ENCODE results near the gene PNN.
A peak's percentile ranks its signal among the peaks of the same experiment; 100 is the strongest.
"Not testable (repeated sequence)": the region's sequence is repeated elsewhere in the genome, so short reads cannot be mapped to it uniquely, and the experiment has no call there.

PNN gene

DNA sequence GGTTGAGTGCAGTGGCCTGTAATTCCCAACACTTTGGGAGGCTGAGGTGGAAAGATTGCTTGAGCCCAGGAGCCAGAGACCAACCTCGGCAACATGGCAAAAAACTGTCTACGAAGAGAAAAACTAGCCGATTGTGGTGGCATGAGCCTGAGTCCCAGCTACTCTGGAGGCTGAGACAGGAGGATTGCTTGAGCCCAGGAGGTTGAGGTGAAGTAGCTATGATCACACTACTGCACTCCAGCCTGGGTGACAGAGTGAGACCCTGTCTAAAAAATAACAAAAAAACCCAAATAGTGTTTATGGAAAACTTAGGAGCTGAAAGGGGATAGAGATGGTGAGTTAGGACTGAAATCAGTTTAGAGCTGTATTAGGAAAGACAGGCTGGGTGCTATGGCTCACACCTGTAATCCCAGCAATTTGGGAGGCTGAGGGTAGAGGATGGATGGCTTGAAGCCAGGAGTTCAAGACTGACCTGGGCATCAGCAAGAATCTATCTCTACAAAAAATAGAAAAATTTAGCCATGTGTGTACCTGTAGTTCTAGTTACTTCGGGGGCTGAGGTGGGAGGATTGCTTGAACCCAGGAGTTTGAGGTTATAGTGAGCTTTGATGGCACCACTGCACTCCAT, 9.7 kb downstream of the PNN start:
- ChIA-PET POLR2A (interaction anchor here (1.5 kb wide), 1 partner anchor 10 kb away, joined by 6 read pairs; the partner anchor contains the start of gene PNN), CTCF (interaction anchor here (0.7 to 1.5 kb wide), 3 partner anchors 15 to 18 kb away, joined by 3 to 4 read pairs (median 3); partner anchors contain the start of gene TRAPPC6B)
- H3K27ac ChIP-seq (ENCODE audit: insufficient read depth in 1 of 2, low read depth in 1 of 2, low read length in 2 of 2, poor library complexity in 1 of 2, severe bottlenecking in 2 of 2) = no peak overlapping the region
- DNase-seq = peak in 1 of 3 donors; percentile 15
- H3K36me3 ChIP-seq (ENCODE audit: control insufficient read depth in 4 of 4, insufficient read depth in 4 of 4, low read length in 3 of 4) = peaks cover 10 to 52% (median 32%) of the 10 kb centered on the region in 4 experiments
- H3K4me1 ChIP-seq (ENCODE audit: control extremely low read depth in 1 of 4, control insufficient read depth in 4 of 4, insufficient read depth in 4 of 4, low read length in 3 of 4) = no peaks in the 10 kb centered on the region
- 98% methylated on average over 4 of the region's 4 CpGs for WGBS (ENCODE audit: insufficient coverage)
- no peak overlapping the region for H3K4me3 ChIP-seq (ENCODE audit: control insufficient read depth in 1 of 7, extremely low read depth in 1 of 7, insufficient read depth in 4 of 7, low read depth in 2 of 7, low read length in 6 of 7)
- no peaks in the 10 kb centered on the region for H3K9me3 ChIP-seq (ENCODE audit: control extremely low read depth in 1 of 5, control insufficient read depth in 4 of 5, insufficient read depth in 2 of 5, low read depth in 1 of 5, low read length in 4 of 5)
- H3K27me3 ChIP-seq (replicated peaks in 2 of 5; ENCODE audit: control insufficient read depth in 4 of 5, insufficient read depth in 5 of 5, low read length in 4 of 5) = no peaks in the 10 kb centered on the region

DNA sequence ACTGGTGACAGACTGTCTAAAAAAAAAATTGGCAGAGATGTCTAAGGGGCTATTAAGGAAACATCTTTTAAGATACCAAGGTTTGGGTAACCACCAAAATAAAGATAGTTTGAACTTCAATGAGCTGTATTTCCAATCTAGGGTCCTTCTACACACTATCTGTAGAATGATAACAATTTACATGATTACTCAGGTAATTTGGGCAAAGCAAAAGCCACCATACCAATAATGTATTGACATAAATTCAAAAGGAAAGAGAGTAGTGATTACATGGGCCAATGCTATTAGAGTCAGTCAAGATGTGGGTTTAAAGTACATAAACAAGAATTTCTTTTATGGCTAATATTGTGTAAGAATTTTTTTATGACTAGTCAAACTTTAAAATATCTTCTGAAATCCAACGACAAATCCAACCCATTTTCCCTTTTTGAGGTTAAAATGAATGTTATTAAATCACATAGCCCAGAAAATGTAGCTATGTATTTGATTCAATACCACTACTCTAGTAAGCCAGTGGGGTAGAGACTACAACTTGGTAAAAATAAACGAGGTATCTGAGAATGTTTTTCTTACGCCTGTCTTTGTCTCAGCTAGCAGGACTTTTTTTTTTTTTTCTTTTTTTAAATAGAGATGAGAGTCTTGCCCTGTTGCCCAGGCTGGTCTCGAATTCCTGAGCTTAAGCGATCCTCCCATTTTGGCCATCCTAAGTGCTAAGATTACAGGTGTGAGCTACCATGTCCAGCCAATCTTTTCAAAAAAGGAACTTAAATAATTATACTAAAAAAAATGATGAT, 10.4 kb downstream of the PNN start:
- Histone ChIP-seq H3K27ac (ENCODE audit: insufficient read depth in 1 of 2, low read depth in 1 of 2, low read length in 2 of 2, poor library complexity in 1 of 2, severe bottlenecking in 2 of 2) (no peak overlapping the region), H3K27me3 (replicated peaks in 2 of 5; ENCODE audit: control insufficient read depth in 4 of 5, insufficient read depth in 5 of 5, low read length in 4 of 5) (no peaks in the 10 kb centered on the region), H3K36me3 (ENCODE audit: control insufficient read depth in 4 of 4, insufficient read depth in 4 of 4, low read length in 3 of 4) (peaks cover 8 to 45% (median 29%) of the 10 kb centered on the region in 4 experiments), H3K4me3 (ENCODE audit: control insufficient read depth in 1 of 7, extremely low read depth in 1 of 7, insufficient read depth in 4 of 7, low read depth in 2 of 7, low read length in 6 of 7) (no peak overlapping the region), H3K9me3 (ENCODE audit: control extremely low read depth in 1 of 5, control insufficient read depth in 4 of 5, insufficient read depth in 2 of 5, low read depth in 1 of 5, low read length in 4 of 5) (no peaks in the 10 kb centered on the region), H3K4me1 (ENCODE audit: control extremely low read depth in 1 of 4, control insufficient read depth in 4 of 4, insufficient read depth in 4 of 4, low read length in 3 of 4) (no peaks in the 10 kb centered on the region)
- ChIA-PET CTCF (interaction anchor here (0.6 to 1.5 kb wide), 4 partner anchors 10 to 34 kb away, joined by 3 to 4 read pairs (median 3); partner anchors contain the start of genes PNN and TRAPPC6B), POLR2A (interaction anchor here (0.6 to 1.5 kb wide), 2 partner anchors 10 to 18 kb away, joined by 3 to 6 read pairs; partner anchors contain the start of gene PNN)
- WGBS (ENCODE audit: insufficient coverage) = no CpG with 5 or more reads among the region's 5 CpGs
- peak in 1 of 3 donors; percentile 19 for DNase-seq

DNA sequence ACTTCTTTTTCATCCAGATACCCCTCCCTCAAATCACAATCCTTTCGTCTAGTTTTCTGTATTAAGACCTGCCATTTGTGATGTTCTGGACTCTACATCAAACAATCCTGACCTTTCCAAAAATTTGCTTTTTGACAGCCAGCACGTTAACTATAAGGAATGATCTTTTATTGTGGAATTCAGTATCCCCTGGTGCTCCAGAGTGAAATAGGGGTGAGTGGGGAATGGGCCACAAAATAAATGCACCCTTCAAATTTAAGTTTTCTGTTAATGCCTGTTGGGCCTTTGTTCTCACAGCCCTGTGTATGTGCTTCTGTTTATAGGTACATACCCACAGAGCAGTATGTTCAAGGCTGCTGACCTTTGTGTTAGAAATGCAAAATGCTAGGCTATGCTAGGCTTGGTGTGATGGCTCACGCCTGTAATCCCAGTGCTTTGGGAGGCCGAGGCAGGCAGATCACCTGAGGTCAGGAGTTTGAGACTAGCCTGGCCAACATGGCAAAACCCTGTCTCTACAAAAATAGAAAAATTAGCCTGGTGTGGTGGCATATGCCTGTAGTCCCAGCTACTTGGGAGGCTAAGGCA, 12.0 kb downstream of the PNN start:
- CTCF ChIA-PET = no interaction called here
- H3K27me3 ChIP-seq (replicated peaks in 2 of 5; ENCODE audit: control insufficient read depth in 4 of 5, insufficient read depth in 5 of 5, low read length in 4 of 5) = no peaks in the 10 kb centered on the region
- no CpG with 5 or more reads among the region's 4 CpGs for WGBS (ENCODE audit: insufficient coverage)

DNA sequence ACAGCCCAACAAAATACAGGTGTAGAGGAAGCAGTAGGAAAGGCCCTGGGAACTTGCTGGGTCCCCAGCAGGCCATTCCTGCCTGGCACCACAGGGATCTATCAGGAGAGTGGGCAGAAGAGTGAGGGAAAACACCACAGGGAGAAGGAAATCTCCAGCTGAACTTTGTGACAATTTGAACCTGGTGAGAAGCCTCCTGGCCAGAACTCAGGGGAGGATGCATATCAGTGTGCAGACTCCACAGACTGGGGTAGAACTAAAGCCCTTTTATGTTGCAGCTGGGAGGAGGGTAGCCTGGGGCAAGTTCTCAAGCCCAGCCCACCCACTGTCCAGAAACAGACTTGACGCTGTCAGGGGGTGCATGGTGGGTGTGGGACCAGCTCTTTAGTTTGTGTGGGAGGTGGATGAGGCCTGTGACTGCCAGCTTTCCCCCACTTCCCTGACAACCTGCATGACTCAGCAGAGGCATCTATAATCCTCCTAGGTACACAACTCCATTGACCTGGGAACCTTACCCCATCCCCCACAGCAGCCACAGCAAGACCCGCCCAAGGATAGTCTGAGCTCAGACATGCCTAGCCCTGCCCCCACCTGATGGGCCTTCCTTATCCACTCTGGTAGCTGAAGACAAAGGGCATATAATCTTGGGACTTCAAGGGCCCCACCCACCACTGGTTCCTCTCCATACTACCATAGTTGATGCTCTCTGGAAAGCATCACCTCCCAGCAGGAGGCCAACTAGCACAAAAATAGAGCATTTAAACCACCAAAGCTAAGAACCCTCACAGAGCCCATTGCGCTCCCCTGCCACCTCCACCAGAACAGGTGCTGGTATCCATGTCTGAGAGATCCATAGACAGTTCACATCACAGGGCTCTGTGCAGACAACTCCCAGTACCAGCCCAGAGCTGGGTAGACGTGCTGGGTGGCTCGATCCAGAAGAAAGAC, 28.9 kb downstream of the PNN start:
- DNase-seq = no peak
- H3K4me3 ChIP-seq (ENCODE audit: control insufficient read depth in 1 of 7, extremely low read depth in 1 of 7, insufficient read depth in 4 of 7, low read depth in 2 of 7, low read length in 6 of 7) = no peak overlapping the region
- POLR2A ChIA-PET = interaction anchor here (0.6 kb wide), 1 partner anchor 18 kb away, joined by 3 read pairs; no protein-coding TSS in a partner anchor
- H3K4me1 ChIP-seq (ENCODE audit: control extremely low read depth in 1 of 4, control insufficient read depth in 4 of 4, insufficient read depth in 4 of 4, low read length in 3 of 4) = peaks cover 0 to 2% (median 0%) of the 10 kb centered on the region in 4 experiments
- WGBS (ENCODE audit: insufficient coverage) = 100% methylated on average over 4 of the region's 5 CpGs
- no peaks in the 10 kb centered on the region for H3K9me3 ChIP-seq (ENCODE audit: control extremely low read depth in 1 of 5, control insufficient read depth in 4 of 5, insufficient read depth in 2 of 5, low read depth in 1 of 5, low read length in 4 of 5)
- CTCF ChIA-PET = no interaction called here
- no peak overlapping the region for H3K27ac ChIP-seq (ENCODE audit: insufficient read depth in 1 of 2, low read depth in 1 of 2, low read length in 2 of 2, poor library complexity in 1 of 2, severe bottlenecking in 2 of 2)
- no peaks in the 10 kb centered on the region for H3K27me3 ChIP-seq (replicated peaks in 2 of 5; ENCODE audit: control insufficient read depth in 4 of 5, insufficient read depth in 5 of 5, low read length in 4 of 5)
- H3K36me3 ChIP-seq (ENCODE audit: control insufficient read depth in 4 of 4, insufficient read depth in 4 of 4, low read length in 3 of 4) = no peaks in the 10 kb centered on the region

More for the DNA sequence above, 12.0 kb downstream of the PNN start:
- Histone ChIP-seq H3K9me3 (ENCODE audit: control extremely low read depth in 1 of 5, control insufficient read depth in 4 of 5, insufficient read depth in 2 of 5, low read depth in 1 of 5, low read length in 4 of 5) (no peaks in the 10 kb centered on the region), H3K27ac (ENCODE audit: insufficient read depth in 1 of 2, low read depth in 1 of 2, low read length in 2 of 2, poor library complexity in 1 of 2, severe bottlenecking in 2 of 2) (no peak overlapping the region), H3K36me3 (ENCODE audit: control insufficient read depth in 4 of 4, insufficient read depth in 4 of 4, low read length in 3 of 4) (peaks cover 8 to 30% (median 18%) of the 10 kb centered on the region in 4 experiments), H3K4me3 (ENCODE audit: control insufficient read depth in 1 of 7, extremely low read depth in 1 of 7, insufficient read depth in 4 of 7, low read depth in 2 of 7, low read length in 6 of 7) (no peak overlapping the region), H3K4me1 (ENCODE audit: control extremely low read depth in 1 of 4, control insufficient read depth in 4 of 4, insufficient read depth in 4 of 4, low read length in 3 of 4) (no peaks in the 10 kb centered on the region)
- POLR2A ChIA-PET = interaction anchor here (0.6 kb wide), 1 partner anchor 26 kb away, joined by 3 read pairs; no protein-coding TSS in a partner anchor
- DNase-seq = no peak

DNA sequence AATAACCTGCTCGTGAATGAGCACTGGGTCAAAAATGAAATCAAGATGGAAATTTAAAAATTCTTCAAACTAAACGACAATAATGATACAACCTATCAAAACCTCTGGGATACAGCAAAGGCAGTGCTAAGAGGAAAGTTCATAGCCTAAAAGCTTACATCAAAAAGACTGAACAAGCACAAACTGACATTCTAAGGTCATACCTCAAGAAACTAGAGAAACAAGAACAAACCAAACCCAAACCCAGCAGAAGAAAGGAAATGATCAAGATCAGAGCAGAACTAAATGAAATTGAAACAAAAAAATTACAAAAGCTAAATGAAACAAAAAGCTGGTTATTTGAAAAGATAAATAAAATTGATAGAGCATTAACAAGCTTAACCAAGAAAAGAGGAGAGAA, 32.4 kb downstream of the PNN start:
- 100% methylated on average over 1 of the region's 2 CpGs for WGBS (ENCODE audit: insufficient coverage)
- POLR2A ChIA-PET = not testable (repeated sequence)

DNA sequence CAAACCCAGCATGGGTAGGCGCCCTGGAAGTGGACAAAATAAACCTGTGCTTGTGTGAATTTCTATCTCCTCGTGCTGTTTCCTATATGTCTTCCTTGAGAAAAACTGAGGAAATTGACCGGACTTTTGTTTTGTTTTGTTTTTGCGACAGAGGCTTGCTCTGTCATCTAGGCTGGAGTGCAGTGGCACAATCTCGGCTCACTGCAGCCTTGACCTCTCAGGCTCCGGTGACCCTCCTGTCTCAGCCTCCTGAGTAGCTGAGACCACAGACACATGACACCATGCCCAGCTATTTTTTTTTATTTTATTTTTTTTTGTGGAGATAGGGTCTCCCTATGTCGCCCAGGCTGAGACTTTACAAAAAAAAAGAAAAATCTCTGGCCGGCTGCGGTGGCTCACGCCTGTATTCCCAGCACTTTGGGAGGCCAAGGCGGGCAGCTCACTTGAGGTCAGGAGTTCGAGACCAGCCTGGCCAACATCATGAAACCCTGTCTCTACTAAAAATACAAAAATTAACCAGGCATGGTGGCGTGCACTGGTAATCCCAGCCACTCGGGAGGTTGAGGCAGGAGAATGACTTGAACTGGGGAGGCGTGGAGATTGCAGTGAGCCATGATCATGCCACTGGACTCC, 36.2 kb downstream of the PNN start:
- ChIA-PET POLR2A (no interaction called here), CTCF (no interaction called here)
- Histone ChIP-seq H3K9me3 (ENCODE audit: control extremely low read depth in 1 of 5, control insufficient read depth in 4 of 5, insufficient read depth in 2 of 5, low read depth in 1 of 5, low read length in 4 of 5) (no peaks in the 10 kb centered on the region), H3K27me3 (replicated peaks in 2 of 5; ENCODE audit: control insufficient read depth in 4 of 5, insufficient read depth in 5 of 5, low read length in 4 of 5) (no peaks in the 10 kb centered on the region), H3K36me3 (ENCODE audit: control insufficient read depth in 4 of 4, insufficient read depth in 4 of 4, low read length in 3 of 4) (no peaks in the 10 kb centered on the region), H3K4me1 (ENCODE audit: control extremely low read depth in 1 of 4, control insufficient read depth in 4 of 4, insufficient read depth in 4 of 4, low read length in 3 of 4) (no peaks in the 10 kb centered on the region), H3K4me3 (ENCODE audit: control insufficient read depth in 1 of 7, extremely low read depth in 1 of 7, insufficient read depth in 4 of 7, low read depth in 2 of 7, low read length in 6 of 7) (no peak overlapping the region), H3K27ac (ENCODE audit: insufficient read depth in 1 of 2, low read depth in 1 of 2, low read length in 2 of 2, poor library complexity in 1 of 2, severe bottlenecking in 2 of 2) (no peak overlapping the region)
- DNase-seq = no peak
- 98% methylated on average over 8 of the region's 15 CpGs for WGBS (ENCODE audit: insufficient coverage)

More for the DNA sequence above, 32.4 kb downstream of the PNN start:
- H3K27ac ChIP-seq (ENCODE audit: insufficient read depth in 1 of 2, low read depth in 1 of 2, low read length in 2 of 2, poor library complexity in 1 of 2, severe bottlenecking in 2 of 2); DNase-seq; H3K9me3 ChIP-seq (ENCODE audit: control extremely low read depth in 1 of 5, control insufficient read depth in 4 of 5, insufficient read depth in 2 of 5, low read depth in 1 of 5, low read length in 4 of 5); H3K4me3 ChIP-seq (ENCODE audit: control insufficient read depth in 1 of 7, extremely low read depth in 1 of 7, insufficient read depth in 4 of 7, low read depth in 2 of 7, low read length in 6 of 7); H3K4me1 ChIP-seq (ENCODE audit: control extremely low read depth in 1 of 4, control insufficient read depth in 4 of 4, insufficient read depth in 4 of 4, low read length in 3 of 4); H3K27me3 ChIP-seq (replicated peaks in 2 of 5; ENCODE audit: control insufficient read depth in 4 of 5, insufficient read depth in 5 of 5, low read length in 4 of 5); CTCF ChIA-PET; H3K36me3 ChIP-seq (ENCODE audit: control insufficient read depth in 4 of 4, insufficient read depth in 4 of 4, low read length in 3 of 4): not testable (repeated sequence)

Measured in common myeloid progenitor, CD34-positive (primary cell).